Ramos (cell line): ENCODE results near the gene ADO.

ENCODE experiments used
- in situ Hi-C: fragments of 300-500 bp; cut with MboI; formaldehyde crosslinking; loops from one replicate; pipeline ENCODE4 v1.14.3; 2022; ENCODE audit warnings: low sequenced_read_pairs; ENCODE audit not compliant: unreplicated experiment

ADO gene

GRCh38 chr10:62856021-62856420 lies 51.5 kb downstream of the ADO start:
- in situ Hi-C loops: no loop called here
